Memory B cell (primary cell): ENCODE results near the gene RPL28.

ENCODE experiments used
- ATAC-seq: fragments of 150-1000 bp; cut with Tn5 transposase; 2 replicates; pipeline ENCODE4 v1.10.0; 2021; ENCODE audit warnings: low read depth, mild to moderate bottlenecking, moderate library complexity
- DNase-seq, 2 donors: peaks; one replicate each; pipeline ENCODE4 v3.0.0; 2022; ENCODE audit warnings: low spot score in 2 of 2
- H3K27ac Mint-ChIP-seq: one replicate; pipeline ENCODE4 v1.8.0; 2022; ENCODE audit warnings: mild to moderate bottlenecking, moderate library complexity, mixed read lengths
- H3K27me3 Mint-ChIP-seq: one replicate; pipeline ENCODE4 v1.8.0; 2022; ENCODE audit warnings: mixed read lengths
- H3K36me3 Mint-ChIP-seq: one replicate; pipeline ENCODE4 v1.8.0; 2022; ENCODE audit warnings: mild to moderate bottlenecking, mixed read lengths
- H3K4me1 Mint-ChIP-seq: one replicate; pipeline ENCODE4 v1.8.0; 2022; ENCODE audit warnings: mixed read lengths
- H3K4me3 Mint-ChIP-seq: one replicate; pipeline ENCODE4 v1.8.0; 2022; ENCODE audit warnings: mild to moderate bottlenecking, moderate library complexity, mixed read lengths
- H3K9me3 Mint-ChIP-seq: one replicate; pipeline ENCODE4 v1.8.0; 2022; ENCODE audit warnings: mixed read lengths

The RPL28 gene

GRCh38 chr19:55347442-55348009 is 38.2 kb upstream of the RPL28 start:
- no peak overlapping the region for H3K27ac Mint-ChIP-seq
- ATAC-seq (no peak), DNase-seq (no peak)
- H3K4me3 Mint-ChIP-seq: no peak overlapping the region
- peaks cover 3% of the 10 kb centered on the region for H3K36me3 Mint-ChIP-seq
- peaks cover under 1% of the 10 kb centered on the region for H3K4me1 Mint-ChIP-seq
- no peaks in the 10 kb centered on the region for H3K9me3 Mint-ChIP-seq
- peaks cover 18% of the 10 kb centered on the region for H3K27me3 Mint-ChIP-seq

GRCh38 chr19:55348317-55349034 is 37.3 kb upstream of the RPL28 start:
- ATAC-seq (no peak), DNase-seq (no peak)
- Mint-ChIP-seq H3K4me1 (peaks cover 10% of the 10 kb centered on the region), H3K27ac (no peak overlapping the region), H3K36me3 (peaks cover 1% of the 10 kb centered on the region), H3K27me3 (peaks cover 25% of the 10 kb centered on the region), H3K9me3 (no peaks in the 10 kb centered on the region), H3K4me3 (no peak overlapping the region)

- Mint-ChIP-seq H3K27me3 (peaks cover 32% of the 10 kb centered on the region), H3K4me3 (no peak overlapping the region), H3K27ac (no peak overlapping the region), H3K4me1 (peaks cover 12% of the 10 kb centered on the region), H3K36me3 (peaks cover 1% of the 10 kb centered on the region), H3K9me3 (no peaks in the 10 kb centered on the region)
- no peak for ATAC-seq
- DNase-seq: no peak
Measured at GRCh38 chr19:55350620-55351315, 35.0 kb upstream of the RPL28 start.

GRCh38 chr19:55352040-55352439 is 33.7 kb upstream of the RPL28 start:
- ATAC-seq: no peak
- Mint-ChIP-seq H3K9me3 (no peaks in the 10 kb centered on the region), H3K36me3 (peaks cover 1% of the 10 kb centered on the region), H3K4me3 (no peak overlapping the region), H3K27ac (no peak overlapping the region), H3K27me3 (peaks cover 32% of the 10 kb centered on the region), H3K4me1 (peaks cover 13% of the 10 kb centered on the region)
- no peak for DNase-seq

GRCh38 chr19:55352549-55353145 is 33.1 kb upstream of the RPL28 start:
- no peak for DNase-seq
- no peak overlapping the region for H3K27ac Mint-ChIP-seq

GRCh38 chr19:55353356-55353802 is 32.4 kb upstream of the RPL28 start:
- peaks cover 1% of the 10 kb centered on the region for H3K36me3 Mint-ChIP-seq
- no peak for DNase-seq
- peaks cover 41% of the 10 kb centered on the region for H3K27me3 Mint-ChIP-seq
- H3K4me3 Mint-ChIP-seq: peak overlapping the region; percentile 73
- no peak overlapping the region for H3K27ac Mint-ChIP-seq
- peaks cover 15% of the 10 kb centered on the region for H3K4me1 Mint-ChIP-seq
- no peaks in the 10 kb centered on the region for H3K9me3 Mint-ChIP-seq
- peak; percentile 7 for ATAC-seq

More at GRCh38 chr19:55352549-55353145, 33.1 kb upstream of the RPL28 start:
- Mint-ChIP-seq H3K36me3 (peaks cover 1% of the 10 kb centered on the region), H3K9me3 (no peaks in the 10 kb centered on the region), H3K27me3 (peaks cover 38% of the 10 kb centered on the region), H3K4me3 (peak overlapping the region; percentile 73), H3K4me1 (peaks cover 15% of the 10 kb centered on the region)
- ATAC-seq: no peak

- ATAC-seq: peak; percentile 71
- DNase-seq: peak; percentile 41 to 56
- no peak overlapping the region for H3K27ac Mint-ChIP-seq
- peaks cover 15% of the 10 kb centered on the region for H3K4me1 Mint-ChIP-seq
- H3K27me3 Mint-ChIP-seq: peaks cover 44% of the 10 kb centered on the region
- peaks cover 1% of the 10 kb centered on the region for H3K36me3 Mint-ChIP-seq
- H3K9me3 Mint-ChIP-seq: no peaks in the 10 kb centered on the region
- peak overlapping the region; percentile 73 for H3K4me3 Mint-ChIP-seq
Measured at GRCh38 chr19:55353803-55354697, 31.7 kb upstream of the RPL28 start.

GRCh38 chr19:55354698-55355212 is 31.0 kb upstream of the RPL28 start, which contains the start of gene COX6B2:
COX6B2 (minus strand) TSS chr19:55354719; CDS start chr19:55354521, 198 bp downstream.
- DNase-seq: no peak
- ATAC-seq: no peak
- Mint-ChIP-seq H3K4me1 (peaks cover 15% of the 10 kb centered on the region), H3K9me3 (no peaks in the 10 kb centered on the region), H3K27ac (no peak within 1 kb of the TSS), H3K27me3 (peaks cover 44% of the 10 kb centered on the region), H3K4me3 (peak within 1 kb of the TSS; percentile 73), H3K36me3 (peaks cover 1% of the 10 kb centered on the region)

- Mint-ChIP-seq H3K27me3 (peaks cover 44% of the 10 kb centered on the region), H3K4me3 (no peak overlapping the region), H3K27ac (no peak overlapping the region), H3K36me3 (peaks cover 1% of the 10 kb centered on the region), H3K4me1 (peaks cover 15% of the 10 kb centered on the region), H3K9me3 (no peaks in the 10 kb centered on the region)
- no peak for ATAC-seq
- DNase-seq: no peak
Measured at GRCh38 chr19:55355213-55355821, 30.4 kb upstream of the RPL28 start.

- peaks cover 5% of the 10 kb centered on the region for H3K4me1 Mint-ChIP-seq
- no peaks in the 10 kb centered on the region for H3K36me3 Mint-ChIP-seq
- DNase-seq (no peak), ATAC-seq (no peak)
- H3K27me3 Mint-ChIP-seq: peaks cover 22% of the 10 kb centered on the region
- H3K4me3 Mint-ChIP-seq: no peak overlapping the region
- no peaks in the 10 kb centered on the region for H3K9me3 Mint-ChIP-seq
- H3K27ac Mint-ChIP-seq: no peak overlapping the region
Measured at GRCh38 chr19:55358493-55358892, 27.2 kb upstream of the RPL28 start.

- H3K36me3 Mint-ChIP-seq: no peaks in the 10 kb centered on the region
- no peak overlapping the region for H3K27ac Mint-ChIP-seq
- DNase-seq (no peak), ATAC-seq (no peak)
- no peaks in the 10 kb centered on the region for H3K9me3 Mint-ChIP-seq
- peaks cover 21% of the 10 kb centered on the region for H3K27me3 Mint-ChIP-seq
- H3K4me3 Mint-ChIP-seq: no peak overlapping the region
- H3K4me1 Mint-ChIP-seq: peaks cover 3% of the 10 kb centered on the region
Measured at GRCh38 chr19:55358943-55359908, 26.5 kb upstream of the RPL28 start.

GRCh38 chr19:55360902-55361301 is 24.8 kb upstream of the RPL28 start:
- Mint-ChIP-seq H3K36me3 (no peaks in the 10 kb centered on the region), H3K4me1 (peaks cover 3% of the 10 kb centered on the region), H3K27me3 (peaks cover 16% of the 10 kb centered on the region), H3K4me3 (no peak overlapping the region), H3K27ac (no peak overlapping the region), H3K9me3 (no peaks in the 10 kb centered on the region)
- ATAC-seq (no peak), DNase-seq (no peak)
